Measurements from ENCODE around the gene CRP.

DNA sequence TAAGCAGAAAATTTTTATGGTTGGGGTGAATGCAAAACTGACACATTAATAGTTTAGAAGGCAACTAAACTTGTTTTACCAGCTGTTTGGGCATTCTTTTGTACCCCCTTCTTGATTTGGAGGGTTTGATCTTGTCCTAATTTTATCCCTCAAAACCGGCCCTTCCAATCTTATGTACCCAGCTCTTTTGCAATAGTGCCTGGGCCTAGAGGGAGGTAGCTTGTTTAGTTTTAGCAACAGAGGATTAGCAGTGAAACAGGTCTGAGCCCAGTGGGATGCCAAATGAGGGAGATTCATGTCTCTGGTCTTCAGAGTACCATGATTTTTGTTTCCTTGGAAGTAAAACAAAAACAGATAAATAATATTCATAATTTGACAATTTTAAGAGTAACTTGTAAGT, 45.1 kb downstream of the CRP start:
- TF ChIP-seq, protein P1, sequence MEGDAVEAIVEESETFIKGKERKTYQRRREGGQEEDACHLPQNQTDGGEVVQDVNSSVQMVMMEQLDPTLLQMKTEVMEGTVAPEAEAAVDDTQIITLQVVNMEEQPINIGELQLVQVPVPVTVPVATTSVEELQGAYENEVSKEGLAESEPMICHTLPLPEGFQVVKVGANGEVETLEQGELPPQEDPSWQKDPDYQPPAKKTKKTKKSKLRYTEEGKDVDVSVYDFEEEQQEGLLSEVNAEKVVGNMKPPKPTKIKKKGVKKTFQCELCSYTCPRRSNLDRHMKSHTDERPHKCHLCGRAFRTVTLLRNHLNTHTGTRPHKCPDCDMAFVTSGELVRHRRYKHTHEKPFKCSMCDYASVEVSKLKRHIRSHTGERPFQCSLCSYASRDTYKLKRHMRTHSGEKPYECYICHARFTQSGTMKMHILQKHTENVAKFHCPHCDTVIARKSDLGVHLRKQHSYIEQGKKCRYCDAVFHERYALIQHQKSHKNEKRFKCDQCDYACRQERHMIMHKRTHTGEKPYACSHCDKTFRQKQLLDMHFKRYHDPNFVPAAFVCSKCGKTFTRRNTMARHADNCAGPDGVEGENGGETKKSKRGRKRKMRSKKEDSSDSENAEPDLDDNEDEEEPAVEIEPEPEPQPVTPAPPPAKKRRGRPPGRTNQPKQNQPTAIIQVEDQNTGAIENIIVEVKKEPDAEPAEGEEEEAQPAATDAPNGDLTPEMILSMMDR (conservative IDR thresholded peaks at IDR 0.05; ENCODE audit: low read length): no peak
- no peak for TF ChIP-seq EZH2phosphoT487 (IDR thresholded peaks at IDR 0.05; ENCODE audit: borderline replicate concordance)

Measured in Loucy (cell line).